ENCODE measurements around the gene SYNE2.

- TF ChIP-seq CTCF (IDR thresholded peaks at IDR 0.05; ENCODE audit: low read depth, low read length, poor library complexity, severe bottlenecking) (no peak), EZH2phosphoT487 (IDR thresholded peaks at IDR 0.05; ENCODE audit: borderline replicate concordance, low read length) (no peak)
These were observed 3.9 kb upstream of the SYNE2 start for GRCh38 chr14:63848890-63849289.
